ENCODE data around the gene PDE6C. TPM values are rescaled to one million over a fixed set of nuclear protein-coding genes. Genes with fewer than 3 reads are reported as not detected.
"Not testable (repeated sequence)": the region's sequence is repeated elsewhere in the genome, so short reads cannot be mapped to it uniquely, and the experiment has no call there.

The PDE6C gene
- total RNA-seq, 1 donor from 2014 or later = not detected

DNA sequence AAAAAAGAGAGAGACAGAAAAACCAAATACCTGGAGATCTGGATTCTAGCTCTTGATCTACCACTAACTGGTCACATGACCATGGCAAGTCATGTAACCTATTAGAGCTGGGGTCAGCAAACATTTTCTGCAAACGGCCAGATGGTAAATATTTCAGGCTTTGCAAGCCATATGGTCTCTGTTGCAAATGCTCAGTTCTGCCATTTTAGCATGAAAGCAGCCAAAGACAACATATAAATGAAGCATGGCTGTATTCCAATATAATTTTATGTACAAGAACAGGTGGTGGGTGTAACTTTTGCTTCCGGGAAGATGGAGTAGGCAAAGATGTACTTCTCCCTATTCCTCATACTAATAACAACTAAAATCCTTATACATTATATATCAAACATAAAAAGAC is 83.4 kb downstream of the PDE6C start:
- H3K27ac Mint-ChIP-seq = no peak overlapping the region
- Histone ChIP-seq H3K9me3 (ENCODE audit: low read depth) (no peaks in the 10 kb centered on the region), H3K27ac (no peak overlapping the region), H3K9ac (no peak overlapping the region), H3K79me2 (ENCODE audit: low read depth) (peaks cover under 1% of the 10 kb centered on the region), H3K4me2 (no peak overlapping the region), H3K4me3 (no peak overlapping the region), H3K36me3 (peaks cover 24% of the 10 kb centered on the region), H2AFZ (replicated peaks) (no peak overlapping the region), H3F3A (ENCODE audit: low read depth) (peaks cover 8% of the 10 kb centered on the region), H3K27me3 (no peaks in the 10 kb centered on the region), H3K4me1 (no peaks in the 10 kb centered on the region), H4K20me1 (ENCODE audit: low read depth) (no peaks in the 10 kb centered on the region)
- no peak overlapping the region for H3K4me3 Mint-ChIP-seq
- no peaks in the 10 kb centered on the region for H3K9me3 Mint-ChIP-seq
- H3K4me1 Mint-ChIP-seq = peaks cover 18% of the 10 kb centered on the region
- DNase-seq (ENCODE audit: low spot score) = no peak
- peaks cover 3% of the 10 kb centered on the region for H3K27me3 Mint-ChIP-seq (ENCODE audit: insufficient read depth, low read depth)
- peaks cover 11% of the 10 kb centered on the region for H3K36me3 Mint-ChIP-seq
- no peak for TF ChIP-seq EZH2 (IDR thresholded peaks at IDR 0.05)
- no peak for TF ChIP-seq EZH2phosphoT487 (IDR thresholded peaks at IDR 0.05)
- TF ChIP-seq, protein P1, sequence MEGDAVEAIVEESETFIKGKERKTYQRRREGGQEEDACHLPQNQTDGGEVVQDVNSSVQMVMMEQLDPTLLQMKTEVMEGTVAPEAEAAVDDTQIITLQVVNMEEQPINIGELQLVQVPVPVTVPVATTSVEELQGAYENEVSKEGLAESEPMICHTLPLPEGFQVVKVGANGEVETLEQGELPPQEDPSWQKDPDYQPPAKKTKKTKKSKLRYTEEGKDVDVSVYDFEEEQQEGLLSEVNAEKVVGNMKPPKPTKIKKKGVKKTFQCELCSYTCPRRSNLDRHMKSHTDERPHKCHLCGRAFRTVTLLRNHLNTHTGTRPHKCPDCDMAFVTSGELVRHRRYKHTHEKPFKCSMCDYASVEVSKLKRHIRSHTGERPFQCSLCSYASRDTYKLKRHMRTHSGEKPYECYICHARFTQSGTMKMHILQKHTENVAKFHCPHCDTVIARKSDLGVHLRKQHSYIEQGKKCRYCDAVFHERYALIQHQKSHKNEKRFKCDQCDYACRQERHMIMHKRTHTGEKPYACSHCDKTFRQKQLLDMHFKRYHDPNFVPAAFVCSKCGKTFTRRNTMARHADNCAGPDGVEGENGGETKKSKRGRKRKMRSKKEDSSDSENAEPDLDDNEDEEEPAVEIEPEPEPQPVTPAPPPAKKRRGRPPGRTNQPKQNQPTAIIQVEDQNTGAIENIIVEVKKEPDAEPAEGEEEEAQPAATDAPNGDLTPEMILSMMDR (IDR thresholded peaks at IDR 0.05) = no peak

DNA sequence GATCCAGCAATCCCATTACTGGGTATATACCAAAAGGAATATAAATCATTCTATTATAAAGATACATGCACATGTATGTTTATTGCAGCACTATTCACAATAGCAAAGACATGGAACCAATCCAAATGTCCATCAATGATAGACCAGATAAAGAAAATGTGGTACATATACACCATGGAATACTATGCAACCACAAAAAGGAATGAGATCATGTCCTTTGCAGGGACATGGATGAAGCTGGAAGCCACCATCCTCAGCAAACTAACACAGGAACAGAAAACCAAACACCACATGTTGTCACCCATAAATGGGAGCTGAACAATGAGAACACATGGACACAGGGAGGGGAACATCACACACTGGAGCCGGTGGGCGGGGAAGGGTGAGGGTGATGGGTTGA is 84.2 kb downstream of the PDE6C start:
- not testable (repeated sequence) for H3K27me3 Mint-ChIP-seq (ENCODE audit: insufficient read depth, low read depth); H3K4me2 ChIP-seq; H3K4me1 ChIP-seq; H4K20me1 ChIP-seq (ENCODE audit: low read depth); H3K4me3 ChIP-seq; H3K9ac ChIP-seq; H3K27ac ChIP-seq; H3K9me3 Mint-ChIP-seq; H2AFZ ChIP-seq (replicated peaks); H3K27ac Mint-ChIP-seq; H3K9me3 ChIP-seq (ENCODE audit: low read depth); DNase-seq (ENCODE audit: low spot score); H3K27me3 ChIP-seq; H3K79me2 ChIP-seq (ENCODE audit: low read depth); H3K4me3 Mint-ChIP-seq
- Mint-ChIP-seq H3K36me3 (peaks cover 11% of the 10 kb centered on the region), H3K4me1 (peaks cover 22% of the 10 kb centered on the region)
- H3K36me3 ChIP-seq = peaks cover 23% of the 10 kb centered on the region
- peaks cover 15% of the 10 kb centered on the region for H3F3A ChIP-seq (ENCODE audit: low read depth)

DNA sequence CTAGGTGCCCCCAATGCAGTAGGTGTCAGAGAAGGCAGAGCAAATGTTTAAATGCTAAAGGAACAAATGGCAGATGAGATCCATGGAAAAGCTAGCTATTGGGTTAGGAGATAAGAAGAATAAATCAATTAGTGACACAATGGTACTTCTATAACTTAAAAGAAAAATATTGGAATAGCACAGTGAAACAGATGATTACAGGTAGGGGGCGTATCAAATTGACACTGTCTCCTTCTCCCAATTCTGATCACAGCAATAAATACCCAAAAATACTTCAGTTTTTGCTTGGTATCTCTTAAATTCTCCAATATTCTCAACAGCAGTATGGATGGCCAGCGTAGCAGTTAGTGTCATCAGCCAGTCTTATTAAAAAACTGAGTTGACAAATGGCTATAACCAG is 84.9 kb downstream of the PDE6C start:
- TF ChIP-seq, protein P1 (IDR thresholded peaks at IDR 0.05) = peak; percentile 17
- TF ChIP-seq EZH2phosphoT487 (IDR thresholded peaks at IDR 0.05) = no peak
- Histone ChIP-seq H3K27ac (no peak overlapping the region), H3K79me2 (ENCODE audit: low read depth) (peaks cover 11% of the 10 kb centered on the region), H3K9me3 (ENCODE audit: low read depth) (no peaks in the 10 kb centered on the region), H4K20me1 (ENCODE audit: low read depth) (no peaks in the 10 kb centered on the region), H3K36me3 (peaks cover 16% of the 10 kb centered on the region), H3K27me3 (no peaks in the 10 kb centered on the region), H3F3A (ENCODE audit: low read depth) (peaks cover 18% of the 10 kb centered on the region), H3K4me1 (peaks cover 7% of the 10 kb centered on the region), H3K4me3 (no peak overlapping the region), H3K4me2 (no peak overlapping the region), H3K9ac (no peak overlapping the region), H2AFZ (replicated peaks) (no peak overlapping the region)
- no peaks in the 10 kb centered on the region for H3K9me3 Mint-ChIP-seq
- peaks cover 11% of the 10 kb centered on the region for H3K36me3 Mint-ChIP-seq
- no peak overlapping the region for H3K4me3 Mint-ChIP-seq
- H3K27me3 Mint-ChIP-seq (ENCODE audit: insufficient read depth, low read depth) = peaks cover 3% of the 10 kb centered on the region
- H3K4me1 Mint-ChIP-seq = peaks cover 22% of the 10 kb centered on the region
- H3K27ac Mint-ChIP-seq = no peak overlapping the region
- DNase-seq (ENCODE audit: low spot score) = no peak

DNA sequence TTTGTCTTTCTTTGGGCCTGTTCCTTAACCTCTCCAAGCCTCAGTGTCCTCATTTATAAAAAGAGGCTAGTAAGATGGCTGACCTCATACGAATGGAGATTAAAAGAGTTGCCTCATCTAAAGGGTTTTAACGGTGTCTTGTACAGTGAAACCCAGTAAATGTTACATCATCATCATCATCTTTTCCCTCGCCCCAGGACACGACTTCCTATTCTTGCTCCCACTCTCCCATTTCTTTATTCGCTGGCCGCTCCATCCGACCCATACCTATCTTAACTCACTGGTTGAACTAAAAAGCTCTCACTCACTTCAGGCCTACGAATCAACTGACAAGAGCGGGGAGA is 89.5 kb downstream of the PDE6C start:
- Histone ChIP-seq H3K36me3 (peaks cover 12% of the 10 kb centered on the region), H3K79me2 (ENCODE audit: low read depth) (peaks cover 11% of the 10 kb centered on the region), H3K9ac (peak overlapping the region; percentile 62), H2AFZ (replicated peaks) (peak overlapping the region; percentile 71), H3K27me3 (no peaks in the 10 kb centered on the region), H3K4me3 (peak overlapping the region; percentile 68), H3F3A (ENCODE audit: low read depth) (peaks cover 25% of the 10 kb centered on the region), H3K27ac (peak overlapping the region; percentile 6), H3K4me2 (peak overlapping the region; percentile 88), H4K20me1 (ENCODE audit: low read depth) (no peaks in the 10 kb centered on the region), H3K9me3 (ENCODE audit: low read depth) (no peaks in the 10 kb centered on the region), H3K4me1 (peaks cover 16% of the 10 kb centered on the region)
- Mint-ChIP-seq H3K27ac (no peak overlapping the region), H3K27me3 (ENCODE audit: insufficient read depth, low read depth) (no peaks in the 10 kb centered on the region), H3K36me3 (peaks cover 4% of the 10 kb centered on the region), H3K4me1 (peaks cover 30% of the 10 kb centered on the region), H3K9me3 (no peaks in the 10 kb centered on the region), H3K4me3 (no peak overlapping the region)
- TF ChIP-seq EZH2phosphoT487 (IDR thresholded peaks at IDR 0.05) = no peak
- TF ChIP-seq, protein P1 (IDR thresholded peaks at IDR 0.05) = no peak
- no peak for TF ChIP-seq EZH2 (IDR thresholded peaks at IDR 0.05)
- no peak for DNase-seq (ENCODE audit: low spot score)
